HG03159 (cell line): ENCODE data around the gene ANKS1A.
"Not testable (repeated sequence)": the region's sequence is repeated elsewhere in the genome, so short reads cannot be mapped to it uniquely, and the experiment has no call there.

ENCODE experiments used
- ATAC-seq: cut with Tn5 transposase; IDR thresholded peaks from one replicate; pipeline ENCODE4 v1.9.1; 2021; ENCODE audit warnings: mild to moderate bottlenecking, moderate library complexity; ENCODE audit not compliant: unreplicated experiment

Gene ANKS1A

DNA sequence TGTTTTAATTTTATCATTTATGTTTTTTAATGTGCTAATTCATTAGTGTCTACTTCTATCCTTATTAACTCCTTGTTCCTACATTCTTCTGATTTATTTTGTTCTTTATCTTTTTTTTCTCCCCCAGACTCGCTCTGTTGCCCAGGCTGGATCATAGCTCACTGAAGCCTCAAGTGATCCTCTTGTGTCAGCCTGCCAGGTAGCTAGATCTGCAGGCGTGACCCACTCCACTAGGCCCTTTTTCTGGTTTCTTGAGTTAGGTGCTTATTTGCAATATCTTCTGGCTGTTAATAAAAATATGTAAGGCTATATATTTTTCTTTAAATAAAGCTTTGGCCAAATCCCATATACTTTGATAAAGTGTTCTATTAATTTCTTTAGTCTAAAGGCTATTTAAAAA, 4.1 kb upstream of the ANKS1A start:
- no peak for ATAC-seq

DNA sequence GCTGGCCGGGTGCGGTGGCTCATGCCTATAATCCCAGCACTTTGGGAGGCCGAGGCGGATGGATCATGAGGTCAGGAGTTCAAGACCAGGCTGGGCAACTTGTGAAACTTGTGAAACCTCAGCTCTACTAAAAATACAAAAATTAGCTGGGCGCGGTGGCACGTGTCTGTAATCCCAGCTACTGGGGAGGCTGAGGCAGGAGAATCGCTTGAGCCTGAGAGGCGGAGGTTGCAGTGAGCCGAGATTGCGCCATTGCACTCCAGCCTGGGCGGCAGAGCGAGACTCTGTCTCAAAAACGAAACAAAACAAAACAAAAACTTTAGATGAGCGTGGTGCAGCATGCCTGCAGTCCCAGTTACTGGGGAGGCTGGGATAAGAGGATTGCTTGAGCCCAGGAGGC, 3.2 kb upstream of the ANKS1A start:
- not testable (repeated sequence) for ATAC-seq

DNA sequence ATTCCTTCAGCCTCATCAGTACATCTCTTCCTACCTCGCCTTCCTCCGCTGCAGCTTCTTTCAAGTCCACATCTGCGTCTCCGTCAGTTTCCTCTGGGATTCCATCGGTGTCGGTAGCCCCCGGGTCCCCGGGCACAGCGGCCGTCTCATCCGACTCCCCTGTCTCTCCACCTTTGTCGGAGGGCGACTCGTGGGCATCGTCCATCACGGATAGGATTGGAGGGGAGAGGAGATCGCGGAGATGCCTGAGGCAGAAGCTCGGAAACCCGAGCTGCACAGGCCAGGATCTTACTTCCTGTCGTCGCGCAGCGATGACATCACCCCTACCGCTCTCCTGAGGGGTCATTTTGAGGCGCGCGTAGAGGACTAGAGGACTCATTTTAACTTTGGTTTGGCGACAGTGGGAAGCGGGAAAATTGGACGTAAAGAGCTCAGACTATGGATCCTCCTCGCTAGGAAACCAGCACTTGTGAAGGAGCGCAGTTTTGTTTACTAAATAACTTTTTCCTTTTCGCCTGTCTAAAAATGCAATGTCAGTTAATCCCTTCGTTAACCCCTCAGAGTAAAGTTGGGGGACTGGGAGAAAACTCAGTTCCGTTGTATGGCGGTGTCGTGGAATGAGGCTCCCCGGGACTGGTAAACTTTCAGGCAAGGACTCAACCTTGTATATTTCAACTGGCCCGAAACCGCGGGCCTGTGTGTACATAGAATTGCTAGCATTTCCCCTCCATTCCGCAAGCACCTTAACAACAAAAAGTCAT, 1.1 kb upstream of the ANKS1A start, which contains the start of gene TAF11:
Gene TAF11 (minus strand): TSS at position 290 of the 761 bp plus-strand sequence. CDS start 85 bp downstream, at position 205.
- ATAC-seq = peak; percentile 77

DNA sequence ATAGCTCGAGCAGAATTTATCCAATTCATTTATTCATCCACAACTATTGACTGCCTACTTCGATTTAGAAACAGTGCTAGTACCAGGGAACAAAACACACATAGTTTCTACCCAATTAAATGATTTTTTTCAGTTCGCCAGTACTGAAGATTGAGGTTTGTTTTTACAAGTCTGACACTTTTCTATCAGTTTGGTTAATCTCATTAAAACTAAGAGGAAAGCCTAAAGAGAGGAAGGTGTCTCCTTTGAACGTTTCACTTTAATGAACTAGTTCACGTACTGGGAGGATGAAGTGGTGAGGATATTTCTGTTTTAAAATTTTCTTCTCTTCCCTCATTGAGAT, 570 bp upstream of the ANKS1A start:
- no peak for ATAC-seq

DNA sequence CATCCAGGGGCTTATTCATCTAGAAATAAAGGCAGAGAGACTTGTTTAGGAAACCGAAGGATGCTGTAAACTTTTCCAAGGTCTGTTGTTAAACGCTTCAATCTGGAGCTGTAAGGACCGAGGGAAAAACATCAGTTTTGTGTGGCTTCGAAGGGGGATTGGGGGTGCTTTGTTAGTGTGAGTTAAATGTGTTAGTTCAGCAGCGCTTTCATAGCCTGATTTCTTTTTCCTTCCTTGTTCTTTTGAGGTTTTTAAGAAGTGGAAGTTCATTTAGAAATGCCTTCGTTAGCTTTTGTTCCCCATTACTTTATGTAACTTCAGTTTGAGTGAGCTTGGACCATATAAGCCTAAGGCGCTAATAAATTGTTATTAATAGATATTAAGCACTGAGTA, 1.5 kb downstream of the ANKS1A start:
- no peak for ATAC-seq

DNA sequence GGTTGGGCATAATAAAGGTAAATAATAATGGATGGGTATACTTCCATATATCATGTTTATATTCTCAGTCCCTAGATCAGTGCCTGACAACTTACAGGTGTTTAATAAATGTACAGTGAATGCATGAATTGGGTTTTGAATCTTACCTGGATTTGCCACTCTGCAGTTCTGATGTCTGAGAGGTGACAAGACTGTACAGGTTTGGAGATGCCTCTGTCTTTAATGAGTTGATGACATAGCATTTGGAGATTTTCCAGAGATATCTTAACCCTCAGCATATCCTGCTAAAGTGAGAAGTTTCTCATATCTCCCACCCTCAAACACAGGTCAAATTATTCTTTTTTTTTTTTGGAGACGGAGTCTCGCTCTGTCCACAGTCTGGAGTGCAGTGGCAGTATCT, 2.2 kb downstream of the ANKS1A start:
- ATAC-seq = no peak

DNA sequence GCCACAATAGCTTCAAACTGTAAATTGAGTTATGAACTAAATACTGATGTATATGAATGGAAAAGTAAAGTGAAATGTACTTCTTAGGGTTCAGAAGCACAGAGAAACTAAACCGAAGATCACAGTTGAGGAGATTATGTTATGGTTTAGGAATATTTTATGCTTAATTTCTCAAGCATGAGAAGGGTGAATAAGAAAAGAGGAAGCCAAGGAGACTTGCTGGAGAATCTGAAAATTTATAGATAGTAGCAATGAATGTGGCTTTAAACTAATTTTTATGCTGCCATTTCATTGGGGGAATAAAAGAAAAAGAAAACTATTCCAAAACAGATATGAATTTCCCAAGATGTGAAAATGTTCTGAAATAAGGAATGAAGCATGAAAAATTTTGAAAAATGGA, 5.6 kb downstream of the ANKS1A start:
- ATAC-seq = no peak

DNA sequence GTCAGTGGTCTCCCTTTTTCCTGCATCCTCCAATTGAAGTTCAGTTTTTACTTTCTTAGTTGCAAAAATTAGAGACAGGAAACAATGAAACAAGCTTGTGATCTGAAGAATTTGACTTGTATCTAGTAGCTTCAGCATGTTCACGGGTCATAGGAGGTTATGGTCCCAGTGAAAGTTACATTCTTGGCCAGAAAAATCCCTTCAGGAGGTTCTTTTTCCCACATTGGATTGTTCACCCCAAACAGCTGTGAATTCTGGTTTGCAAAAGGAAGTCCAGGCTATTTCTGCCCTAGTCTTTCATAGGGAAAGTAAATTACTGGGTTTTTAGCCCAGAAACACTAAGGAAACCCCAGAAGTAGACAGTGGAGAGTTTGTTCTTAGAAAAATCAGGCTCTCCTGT, 8.1 kb downstream of the ANKS1A start:
- ATAC-seq = no peak

DNA sequence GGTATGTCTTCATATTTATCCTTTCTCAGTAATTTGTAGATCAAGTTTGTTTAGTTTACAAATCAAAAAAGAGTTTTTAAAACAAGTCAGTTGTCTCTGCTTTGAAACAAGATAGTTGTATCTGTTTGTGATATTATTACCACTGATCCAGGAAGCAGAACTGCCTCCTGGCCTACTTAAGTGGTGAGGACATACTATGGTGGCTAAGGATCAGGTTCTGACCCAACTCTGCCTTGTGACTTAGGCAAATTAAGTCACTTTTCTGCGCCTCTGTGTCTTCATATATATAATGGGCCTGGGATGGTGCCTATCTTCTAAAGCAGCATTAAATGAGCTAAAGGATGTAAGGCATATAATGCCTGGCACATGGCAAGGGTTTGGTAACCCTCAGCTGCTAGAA, 8.7 kb downstream of the ANKS1A start:
- ATAC-seq = no peak

DNA sequence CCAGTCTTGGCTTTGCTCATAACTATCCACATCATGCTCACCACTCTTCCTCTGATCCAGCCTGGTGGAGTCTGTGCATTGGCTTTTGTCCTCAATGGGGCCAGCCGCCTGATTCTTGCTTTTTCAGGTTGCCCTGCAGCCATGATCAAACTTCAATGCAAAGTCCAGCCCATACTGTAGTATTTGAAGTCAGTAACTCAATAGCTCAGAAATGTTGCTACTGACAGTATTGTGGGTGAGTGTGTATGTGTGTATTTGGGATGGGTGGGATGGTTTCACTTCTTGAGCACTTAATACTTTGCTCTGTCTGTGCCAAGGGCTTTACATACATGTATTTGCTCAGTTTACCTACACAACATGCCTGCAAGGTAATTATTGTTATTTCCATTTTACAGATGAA, 10.7 kb downstream of the ANKS1A start:
- not testable (repeated sequence) for ATAC-seq

DNA sequence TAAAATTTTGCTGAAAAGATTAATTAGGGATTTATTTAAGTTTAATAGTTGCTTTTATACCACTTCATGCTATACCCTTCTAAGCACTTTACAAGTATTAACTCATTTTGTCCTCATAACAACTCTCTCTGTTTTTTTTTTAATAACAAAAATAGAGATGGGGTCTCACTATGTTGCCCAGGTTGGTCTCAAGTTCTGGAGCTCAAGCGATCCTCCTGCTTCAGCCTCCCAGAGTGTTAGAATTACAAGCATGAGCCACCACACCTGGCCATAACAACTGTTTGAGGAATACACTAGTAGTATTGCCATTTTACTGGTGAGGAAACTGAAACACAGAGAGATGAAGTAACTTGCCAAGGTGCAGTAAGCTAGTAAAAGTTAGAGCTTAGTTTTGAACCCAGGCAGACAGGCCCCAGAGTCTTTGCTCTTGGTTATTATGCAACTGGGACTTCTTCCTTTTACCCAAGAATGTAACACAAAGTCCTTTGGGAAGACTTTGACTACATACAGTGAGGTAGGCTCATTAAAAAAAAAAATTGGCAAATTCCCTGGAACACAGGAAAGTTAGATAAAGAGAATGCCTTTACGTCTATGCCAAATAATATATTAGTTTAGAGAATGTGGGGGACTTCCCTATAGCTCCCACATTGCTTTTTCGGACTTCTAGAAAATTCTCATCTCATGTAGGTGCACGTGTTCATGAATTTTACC, 11.4 kb downstream of the ANKS1A start:
- ATAC-seq = no peak

DNA sequence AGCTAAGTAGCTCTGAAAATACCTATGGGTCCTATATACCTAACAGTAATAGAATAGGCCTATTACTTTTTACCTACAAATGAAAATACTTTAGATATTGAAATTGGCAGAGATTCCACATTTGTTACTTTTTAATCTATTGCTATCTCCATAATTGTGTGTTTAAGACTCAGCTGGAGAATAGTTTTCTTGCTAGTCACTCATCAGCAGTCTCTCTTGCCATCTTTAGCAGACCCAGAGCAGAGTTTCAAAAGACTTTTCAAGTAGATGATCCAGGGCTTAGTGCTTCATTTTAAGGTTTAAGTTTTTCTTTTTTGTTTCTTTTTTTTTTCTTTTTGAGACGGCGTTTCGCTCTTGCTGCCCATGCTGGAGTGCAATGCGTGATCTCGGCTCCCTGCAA, 12.9 kb downstream of the ANKS1A start:
- ATAC-seq = no peak

DNA sequence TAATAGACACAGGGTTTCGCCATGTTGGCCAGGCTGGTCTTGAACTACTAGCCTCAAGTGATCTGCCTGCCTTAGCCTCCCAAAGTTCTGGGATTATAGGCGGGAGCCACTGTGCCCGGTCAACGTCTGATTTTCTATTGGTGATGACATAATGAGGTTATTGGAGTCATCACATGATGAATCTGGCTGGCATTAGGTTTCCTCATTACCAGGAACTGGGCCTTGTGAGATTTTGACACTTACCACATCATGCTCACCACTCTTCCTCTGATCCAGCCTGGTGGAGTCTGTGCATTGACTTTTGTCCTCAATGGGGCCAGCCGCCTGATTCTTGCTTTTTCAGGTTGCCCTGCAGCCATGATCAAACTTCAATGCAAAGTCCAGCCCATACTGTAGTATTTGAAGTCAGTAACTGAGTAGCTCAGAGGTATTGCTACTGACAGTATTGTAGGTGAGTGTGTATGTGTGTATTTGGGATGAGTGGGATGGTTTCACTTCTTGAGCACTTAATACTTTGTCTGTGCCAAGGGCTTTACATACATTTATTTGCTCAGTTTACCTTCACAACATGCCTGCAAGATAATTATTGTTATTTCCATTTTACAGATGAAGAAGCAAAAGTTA, 16.0 kb downstream of the ANKS1A start:
- no peak for ATAC-seq

DNA sequence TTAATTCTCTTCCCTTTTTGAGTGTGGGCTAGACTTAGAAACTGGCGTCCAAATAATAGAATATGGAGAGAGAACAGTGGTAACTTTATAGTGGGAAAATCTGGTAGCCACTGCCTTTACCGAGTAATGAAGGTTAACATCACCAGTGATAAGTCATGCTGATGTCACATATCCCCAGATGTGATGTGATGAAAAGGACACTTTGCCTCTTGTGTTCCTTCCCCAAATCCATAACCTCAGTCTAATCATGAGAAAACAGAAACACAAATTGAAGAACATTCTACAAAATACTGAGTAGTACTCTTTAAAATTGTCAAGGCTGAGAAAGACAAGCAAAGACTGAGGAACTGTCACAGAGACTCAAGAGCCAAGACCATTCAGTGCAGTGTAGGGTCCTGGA, 17.8 kb downstream of the ANKS1A start:
- ATAC-seq = no peak

DNA sequence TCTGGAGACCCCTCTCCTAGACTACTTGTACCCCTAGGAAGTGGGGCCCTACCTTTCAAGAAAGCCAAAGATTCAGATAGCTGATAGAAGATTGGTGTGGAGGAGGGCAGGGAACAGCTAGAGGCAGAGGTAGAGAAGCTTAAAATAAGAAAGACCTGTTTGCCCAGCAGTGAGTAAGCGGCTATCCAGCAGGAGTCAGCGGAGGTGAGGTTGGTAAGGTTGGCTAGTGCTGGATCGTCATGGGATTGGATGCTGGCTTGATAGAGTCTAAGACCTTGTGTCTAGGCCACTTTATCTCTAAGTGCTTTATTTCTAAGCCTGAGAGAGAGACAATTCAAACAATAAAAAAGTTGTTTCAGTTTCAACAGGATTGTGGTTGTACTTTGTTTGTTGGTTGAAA, 19.1 kb downstream of the ANKS1A start:
- no peak for ATAC-seq

DNA sequence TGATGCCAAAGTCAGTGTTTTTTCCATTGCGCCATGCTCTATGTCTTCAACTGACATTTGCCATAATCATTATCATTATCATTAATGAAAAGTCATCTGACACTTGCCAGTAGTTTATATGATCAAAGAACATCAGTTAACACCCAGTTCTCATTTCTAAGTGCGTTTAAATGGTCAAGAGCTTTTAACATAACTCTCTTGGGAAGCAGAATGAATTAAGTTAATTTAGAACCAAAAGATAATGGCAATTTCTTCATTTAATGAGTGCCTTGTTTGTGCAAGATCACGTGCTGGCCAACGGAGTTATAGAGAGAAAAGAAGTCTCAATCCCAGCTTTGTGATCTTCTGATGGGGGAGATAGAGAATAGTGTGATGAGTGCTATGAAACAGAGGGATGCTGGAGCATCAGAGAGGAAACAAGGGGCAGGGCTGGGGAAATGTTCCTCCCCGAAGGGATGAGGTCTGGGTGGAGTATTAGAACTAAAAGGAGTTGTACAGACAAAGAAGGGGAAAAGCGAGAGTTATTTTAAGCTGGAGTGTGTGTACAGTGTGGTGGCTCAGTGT, 20.3 kb downstream of the ANKS1A start:
- no peak for ATAC-seq

DNA sequence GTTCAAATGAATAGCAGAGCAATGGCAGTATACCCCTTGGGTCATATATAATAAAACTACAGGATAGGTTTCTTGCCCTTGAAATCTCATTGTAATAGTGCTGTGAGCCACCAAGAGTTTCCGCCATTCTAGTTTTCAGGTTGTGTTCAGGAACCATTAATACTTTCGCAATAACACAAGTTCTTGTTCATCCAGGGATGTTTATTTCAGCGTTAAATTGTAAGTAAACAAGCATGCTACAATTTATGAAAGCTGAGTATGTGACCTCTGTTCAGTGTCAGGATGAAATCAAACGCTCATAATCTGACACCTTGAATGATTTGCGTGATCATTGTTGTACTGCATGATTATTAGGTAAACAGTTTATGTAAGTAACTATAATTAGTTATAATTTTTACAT, 22.8 kb downstream of the ANKS1A start:
- no peak for ATAC-seq

DNA sequence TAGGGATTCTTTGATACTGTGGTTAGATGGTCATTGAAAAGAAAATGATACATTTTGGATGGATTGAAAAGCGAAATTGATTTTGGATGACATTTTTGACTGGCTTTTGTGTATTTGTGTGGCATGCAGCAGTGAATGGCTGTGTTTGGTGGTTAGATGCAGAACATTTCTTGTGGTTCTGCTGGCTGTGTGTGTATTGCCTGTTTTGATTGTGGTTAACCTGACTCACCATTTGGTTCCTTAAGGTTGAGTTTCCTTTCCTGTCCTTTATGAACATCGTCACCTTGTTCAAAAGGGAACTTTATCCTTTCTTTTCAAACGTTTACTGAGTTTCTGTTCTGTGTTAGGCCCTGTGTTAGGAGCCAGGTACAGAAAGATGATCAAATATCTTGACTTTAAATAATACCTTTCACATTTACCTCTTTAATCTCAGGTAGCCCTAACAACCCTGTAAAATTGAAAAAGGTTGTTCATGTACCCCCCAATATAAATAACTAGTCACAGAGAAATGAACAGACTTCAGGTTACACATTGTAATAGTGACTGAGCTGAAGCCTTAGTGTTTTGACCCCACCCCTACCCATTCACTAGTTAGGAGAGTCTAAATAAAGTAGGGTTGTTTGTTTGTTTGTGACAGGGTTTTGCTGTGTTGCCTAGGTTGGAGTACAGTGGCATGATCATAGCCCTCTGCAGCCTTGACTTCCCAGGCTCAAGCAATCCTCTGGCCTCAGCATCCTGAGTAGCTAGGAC, 23.8 kb downstream of the ANKS1A start:
- ATAC-seq = peak; percentile 52

DNA sequence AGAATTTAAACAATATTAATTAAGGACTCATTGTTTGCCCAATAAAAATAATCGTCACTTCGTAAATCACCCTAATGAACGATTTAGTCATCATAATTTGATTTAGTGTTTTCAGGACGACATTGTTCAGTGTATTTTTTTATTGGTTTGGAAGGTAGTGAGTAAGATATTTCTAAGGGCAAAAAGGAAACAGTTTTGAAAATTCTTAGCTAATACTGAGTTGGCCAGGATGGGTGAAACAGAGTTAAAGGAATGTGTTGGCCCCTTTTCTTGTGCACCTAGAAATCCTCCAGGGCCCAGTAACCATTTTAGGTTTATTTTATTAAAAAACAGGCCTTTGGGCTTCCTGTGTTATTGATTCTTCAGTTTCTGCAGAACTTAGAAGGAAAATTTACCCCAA, 25.3 kb downstream of the ANKS1A start:
- no peak for ATAC-seq

DNA sequence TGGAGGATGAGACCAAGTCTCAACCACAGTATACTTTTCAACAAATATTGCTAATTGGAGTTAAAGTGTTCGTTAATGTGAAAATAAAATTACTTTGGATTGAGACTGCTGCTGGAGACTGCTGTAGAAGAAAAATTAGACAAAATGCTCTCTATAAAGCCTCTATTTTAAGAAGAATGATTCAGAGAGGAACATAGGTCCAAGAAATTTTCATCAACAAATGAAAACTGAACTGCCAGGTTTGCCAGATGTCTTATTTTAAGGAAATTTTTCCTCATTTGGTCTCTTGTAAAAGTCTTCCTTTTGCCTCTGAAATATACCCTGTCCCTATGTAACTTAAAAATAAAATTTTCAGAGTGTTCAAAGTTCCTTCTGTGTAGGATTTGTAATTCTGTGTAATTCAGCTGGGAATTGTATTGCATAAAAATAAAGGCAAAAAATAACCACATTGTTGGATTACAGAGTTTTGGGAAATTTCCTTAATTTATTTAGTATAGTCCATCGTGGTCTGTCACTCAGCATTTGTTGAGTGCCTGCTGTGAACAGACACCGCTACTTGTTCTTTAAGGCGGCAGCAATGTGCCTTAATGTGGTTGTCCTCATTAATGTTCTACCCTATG, 27.4 kb downstream of the ANKS1A start:
- no peak for ATAC-seq
